Tibial nerve (tissue), 4 donors: ENCODE measurements around the gene GADD45G.

Experiments
- CTCF ChIP-seq, 5 experiments: fragments of 200-600 bp in 3 of 5; fragments of 450-650 bp in 2 of 5; sonication (generic) in 3 of 5; IDR thresholded peaks; one replicate each; pipeline ENCODE4 v1.5.1; 2016 to 2019; ENCODE audit warnings: antibody characterized with exemption in 5 of 5, mild to moderate bottlenecking in 3 of 5, moderate library complexity in 2 of 5
- EP300 ChIP-seq, 2 donors: sonication (generic); formaldehyde crosslinking; IDR thresholded peaks; one replicate each; pipeline ENCODE4 v1.6.1; 2017; ENCODE audit warnings: antibody characterized with exemption in 2 of 2, mild to moderate bottlenecking in 1 of 2
- POLR2A ChIP-seq, 2 donors: fragments of 450-650 bp; IDR thresholded peaks; one replicate each; pipeline ENCODE4 v1.6.1; 2017; ENCODE audit warnings: antibody characterized with exemption in 2 of 2, mild to moderate bottlenecking in 2 of 2, moderate library complexity in 2 of 2

- TF ChIP-seq POLR2A (IDR thresholded peaks at IDR 0.05), result no peak
- TF ChIP-seq EP300 (IDR thresholded peaks at IDR 0.05), result no peak
- TF ChIP-seq CTCF (IDR thresholded peaks at IDR 0.05), result no peak
Measured at GRCh38 chr9:89616411-89616810, 11.6 kb downstream of the GADD45G start.
